ENCODE measurements around the gene PANK2. TPM values are rescaled to one million over a fixed set of nuclear protein-coding genes. Genes with fewer than 3 reads are reported as not detected.

PANK2 gene
- total and polyA plus RNA-seq, 3 donors from 2014 or later = 57.9 to 71.2 (median 63.4) TPM

DNA sequence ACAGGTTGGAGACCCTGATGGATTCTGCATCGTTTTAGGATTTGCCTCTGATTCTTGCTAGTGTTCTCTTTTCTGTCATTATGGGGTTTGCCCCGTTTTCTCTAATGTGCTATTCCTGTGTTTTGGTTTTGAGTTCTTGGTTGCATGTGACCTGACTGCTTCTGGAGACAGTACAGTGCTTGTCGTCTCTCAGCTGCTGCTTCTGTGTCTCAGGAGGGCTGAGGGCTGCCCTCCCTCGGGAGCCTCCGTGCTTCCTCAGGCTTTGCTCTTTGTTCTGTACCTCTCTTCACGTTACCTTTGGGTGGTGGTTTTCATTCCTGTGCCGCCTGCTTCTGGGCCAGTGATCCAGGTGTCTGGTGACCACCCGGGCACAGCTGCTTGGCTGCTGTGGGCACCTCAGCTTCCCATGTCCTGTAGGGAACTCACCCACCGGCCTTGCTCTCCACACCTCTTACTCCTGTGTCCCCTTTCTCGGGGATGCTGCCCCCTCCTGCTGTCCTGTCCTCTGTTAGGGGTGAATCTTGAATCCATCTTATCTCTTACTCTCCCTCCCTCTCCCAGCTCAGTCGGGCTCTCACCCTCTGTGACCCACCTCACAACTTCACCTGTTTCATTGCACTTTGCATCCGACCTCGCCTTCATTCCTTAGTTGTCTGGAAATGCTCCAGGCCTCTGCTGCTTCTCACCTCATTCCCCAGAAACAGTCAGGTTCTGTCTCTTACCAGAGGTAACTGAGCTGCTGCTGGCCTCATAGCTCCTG is 33.2 kb downstream of the PANK2 start:
- Histone ChIP-seq H3K36me3 (ENCODE audit: low read depth, missing control alignments) (no peaks in the 10 kb centered on the region), H3K4me1 (peaks cover 7% of the 10 kb centered on the region), H3K27ac (no peak overlapping the region), H3K27me3 (no peaks in the 10 kb centered on the region), H3K4me3 (no peak overlapping the region), H3K9me3 (no peaks in the 10 kb centered on the region)
- DNase-seq = no peak
- WGBS, 2 donors = 67 to 71% methylated on average over 13 of the region's 13 CpGs
- TF ChIP-seq, protein P1, sequence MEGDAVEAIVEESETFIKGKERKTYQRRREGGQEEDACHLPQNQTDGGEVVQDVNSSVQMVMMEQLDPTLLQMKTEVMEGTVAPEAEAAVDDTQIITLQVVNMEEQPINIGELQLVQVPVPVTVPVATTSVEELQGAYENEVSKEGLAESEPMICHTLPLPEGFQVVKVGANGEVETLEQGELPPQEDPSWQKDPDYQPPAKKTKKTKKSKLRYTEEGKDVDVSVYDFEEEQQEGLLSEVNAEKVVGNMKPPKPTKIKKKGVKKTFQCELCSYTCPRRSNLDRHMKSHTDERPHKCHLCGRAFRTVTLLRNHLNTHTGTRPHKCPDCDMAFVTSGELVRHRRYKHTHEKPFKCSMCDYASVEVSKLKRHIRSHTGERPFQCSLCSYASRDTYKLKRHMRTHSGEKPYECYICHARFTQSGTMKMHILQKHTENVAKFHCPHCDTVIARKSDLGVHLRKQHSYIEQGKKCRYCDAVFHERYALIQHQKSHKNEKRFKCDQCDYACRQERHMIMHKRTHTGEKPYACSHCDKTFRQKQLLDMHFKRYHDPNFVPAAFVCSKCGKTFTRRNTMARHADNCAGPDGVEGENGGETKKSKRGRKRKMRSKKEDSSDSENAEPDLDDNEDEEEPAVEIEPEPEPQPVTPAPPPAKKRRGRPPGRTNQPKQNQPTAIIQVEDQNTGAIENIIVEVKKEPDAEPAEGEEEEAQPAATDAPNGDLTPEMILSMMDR (IDR thresholded peaks at IDR 0.05) = no peak
- TF ChIP-seq POLR2A (IDR thresholded peaks at IDR 0.05) = no peak
- intact Hi-C loops (cut with DNase I; ENCODE audit: low total_unique reads) = no loop called here

DNA sequence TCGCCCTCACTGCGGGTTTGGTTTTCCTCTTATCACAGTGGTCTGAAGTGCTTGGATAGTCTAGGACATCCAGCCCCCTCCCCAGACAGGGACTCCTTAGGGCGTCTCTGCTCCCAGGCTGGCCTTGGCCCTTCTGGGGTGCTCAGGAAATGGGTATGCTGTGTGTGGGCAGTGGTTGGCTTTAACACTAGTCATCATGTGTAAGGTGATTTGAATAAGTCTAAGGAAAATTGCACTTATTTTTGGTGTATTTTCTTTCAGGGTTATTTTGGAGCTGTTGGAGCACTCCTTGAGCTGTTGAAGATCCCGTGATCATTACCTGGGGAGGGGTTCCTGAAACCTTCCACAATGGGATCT is 33.8 kb downstream of the PANK2 start:
- intact Hi-C loops (cut with DNase I; ENCODE audit: low total_unique reads) = no loop called here
- no peak for DNase-seq
- no peak overlapping the region for H3K27ac ChIP-seq
- H3K4me1 ChIP-seq = peaks cover 7% of the 10 kb centered on the region
- TF ChIP-seq, protein P1 (IDR thresholded peaks at IDR 0.05) = no peak
- no peak for TF ChIP-seq POLR2A (IDR thresholded peaks at IDR 0.05)
- no peaks in the 10 kb centered on the region for H3K9me3 ChIP-seq
- H3K27me3 ChIP-seq = no peaks in the 10 kb centered on the region
- no peak overlapping the region for H3K4me3 ChIP-seq
- WGBS, 2 donors = 66 to 84% methylated on average over 4 of the region's 4 CpGs
- H3K36me3 ChIP-seq (ENCODE audit: low read depth, missing control alignments) = no peaks in the 10 kb centered on the region

DNA sequence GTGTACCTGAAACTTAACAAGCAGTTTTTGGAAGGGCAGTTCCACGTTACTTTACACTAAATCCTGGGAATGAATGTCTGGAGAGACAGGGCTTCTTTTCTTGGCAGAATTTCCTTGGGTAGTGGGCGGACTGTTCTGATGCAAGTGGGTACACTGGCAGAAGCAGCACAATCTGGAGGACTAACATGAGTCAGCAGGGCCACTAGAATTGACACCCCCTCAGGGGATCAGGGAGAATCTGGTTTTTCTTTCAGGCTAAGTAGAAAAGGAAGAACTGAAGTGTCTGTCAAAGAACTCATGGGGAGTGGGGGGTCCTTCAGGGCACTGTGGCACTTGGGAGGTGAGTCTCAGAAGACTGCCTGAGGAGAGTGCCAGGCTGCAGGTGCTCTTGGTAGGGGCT is 34.6 kb downstream of the PANK2 start:
- no peak for DNase-seq
- Histone ChIP-seq H3K4me3 (no peak overlapping the region), H3K27ac (no peak overlapping the region), H3K27me3 (no peaks in the 10 kb centered on the region), H3K36me3 (ENCODE audit: low read depth, missing control alignments) (no peaks in the 10 kb centered on the region), H3K9me3 (no peaks in the 10 kb centered on the region), H3K4me1 (peaks cover 7% of the 10 kb centered on the region)
- TF ChIP-seq, protein P1 (IDR thresholded peaks at IDR 0.05) = no peak
- no peak for TF ChIP-seq POLR2A (IDR thresholded peaks at IDR 0.05)
- WGBS, 2 donors = 59 to 70% methylated on average over 2 of the region's 2 CpGs
- intact Hi-C loops (cut with DNase I; ENCODE audit: low total_unique reads) = no loop called here

DNA sequence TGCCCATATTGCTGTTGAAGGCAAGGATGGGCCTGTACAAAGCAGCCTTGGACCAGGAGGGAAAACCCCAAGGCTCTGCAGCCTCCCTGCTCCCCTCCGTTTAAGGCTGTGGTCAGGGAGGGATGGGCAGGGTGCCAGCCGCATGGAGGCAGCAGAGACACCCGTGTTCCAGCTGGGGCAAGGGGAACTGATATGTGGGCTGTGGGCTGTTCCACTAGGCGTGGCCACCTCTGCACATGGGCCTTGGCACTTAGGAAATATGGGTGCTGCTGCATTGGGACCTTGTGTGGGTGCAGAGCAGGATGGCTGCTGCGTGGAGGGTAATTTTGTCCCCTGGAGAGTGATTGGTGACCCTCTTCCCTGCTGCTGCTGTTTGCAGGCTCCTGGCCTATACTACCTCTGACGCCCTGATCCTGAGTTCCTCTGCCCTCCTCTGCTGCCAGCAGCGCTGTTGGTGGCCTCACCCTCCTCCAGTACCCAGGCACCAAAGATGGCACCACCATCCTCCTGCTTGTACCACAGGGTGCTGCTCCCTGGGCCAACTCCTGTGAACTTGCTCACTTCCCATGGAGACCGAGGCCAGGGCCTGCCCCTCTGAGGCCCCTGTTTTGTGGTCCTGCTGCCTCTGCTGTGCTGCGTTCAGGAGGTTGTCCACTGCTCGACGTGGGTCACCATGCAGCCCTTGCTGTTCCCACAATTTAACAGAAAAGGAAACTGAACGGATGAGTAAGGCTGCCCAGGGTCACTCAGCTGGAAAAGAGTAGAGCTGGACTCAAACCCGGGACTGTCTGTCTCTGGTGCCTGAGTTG is 35.3 kb downstream of the PANK2 start:
- Histone ChIP-seq H3K4me3 (no peak overlapping the region), H3K9me3 (no peaks in the 10 kb centered on the region), H3K36me3 (ENCODE audit: low read depth, missing control alignments) (no peaks in the 10 kb centered on the region), H3K27me3 (no peaks in the 10 kb centered on the region), H3K27ac (no peak overlapping the region), H3K4me1 (peaks cover 7% of the 10 kb centered on the region)
- DNase-seq = peak; percentile 37
- intact Hi-C loops (cut with DNase I; ENCODE audit: low total_unique reads) = no loop called here
- TF ChIP-seq POLR2A (IDR thresholded peaks at IDR 0.05) = no peak
- TF ChIP-seq, protein P1 (IDR thresholded peaks at IDR 0.05) = no peak
- WGBS, 2 donors = 67 to 80% methylated on average over 9 to 13 of the region's 13 CpGs

All from testis (tissue), 3 donors.